K562 (cell line): Measurements from ENCODE around the gene DENND4C. TPM values are rescaled to one million over a fixed set of nuclear protein-coding genes. Genes with fewer than 3 reads are reported as not detected.

ENCODE experiments used
- ATAC-seq: fragments of 200-7000 bp; cut with Tn5 transposase; 3 replicates; pipeline ENCODE4 v1.9.1; 2020; ENCODE audit warnings: moderate library complexity
- BruUV-seq: library from RNA; stranded (reverse); fragments of 400-500 nt; replicated peaks from 2 replicates; lab custom pipeline; 2021; lab: Mats Ljungman, UMichigan
- CTCF ChIA-PET: fragments of 300-600 bp; formaldehyde crosslinking; extraction: SDS; loops from one replicate; lab custom pipeline; 2021; ENCODE audit warnings: low intra/inter-chr PET ratio; lab: Yijun Ruan, JAX
- POLR2A ChIA-PET: fragments of 300-600, 350-650 bp; sonication (Branson Sonifier 250); formaldehyde crosslinking; extraction: SDS; loops from one replicate; lab custom pipeline; 2021; ENCODE audit warnings: antibody characterized with exemption, inconsistent platforms; lab: Yijun Ruan, JAX
- DNase-seq, 4 experiments: peaks; one replicate each; pipeline versions ENCODE4 v3.0.0 to v3.0.0-alpha.2; 2011 to 2018; ENCODE audit warnings: low spot score in 3 of 4, mixed read lengths in 3 of 4; ENCODE audit errors: extremely low read depth in 1 of 4
- FAIRE-seq: peaks from 2 replicates; lab custom pipeline; 2011; peaks lifted over from hg19 to GRCh38; lab: Jason Lieb, UNC
- H2AFZ ChIP-seq: 2 replicates; pipeline ENCODE4 v1.6.0; 2011; ENCODE audit warnings: low read depth, low read length, control low read depth, inconsistent platforms
- H3K27ac ChIP-seq: fragments of 200-600 bp; 3 replicates; pipeline ENCODE4 v1.8.0; 2011; ENCODE audit warnings: low read depth, mild to moderate bottlenecking, control low read depth, inconsistent platforms, low read length, moderate library complexity, mixed read lengths; ENCODE audit errors: extremely low read depth
- H3K27me3 ChIP-seq, 2 experiments: fragments of 300-600 bp in 1 of 2; 2 replicates in 1 of 2; 3 replicates in 1 of 2; pipeline versions ENCODE4 v1.6.0 to v1.8.0; 2011; ENCODE audit warnings: inconsistent platforms in 2 of 2, low read length in 2 of 2, mild to moderate bottlenecking in 1 of 2, mixed read lengths in 1 of 2, moderate library complexity in 1 of 2; ENCODE audit not compliant: control insufficient read depth in 2 of 2, insufficient read depth in 2 of 2
- H3K36me3 ChIP-seq: fragments of 300-600 bp; 3 replicates; pipeline ENCODE4 v1.8.0; 2011; ENCODE audit warnings: mild to moderate bottlenecking, low read length, inconsistent platforms; ENCODE audit not compliant: control insufficient read depth, insufficient read depth
- H3K4me1 ChIP-seq, 2 experiments: fragments of 200-600 bp in 1 of 2; replicated peaks in 1 of 2; 2 replicates in 1 of 2; 3 replicates in 1 of 2; pipeline versions ENCODE4 v1.5.1 to v1.8.0; 2011; ENCODE audit warnings: inconsistent platforms in 2 of 2, low read length in 2 of 2, mild to moderate bottlenecking in 1 of 2, mixed read lengths in 1 of 2, moderate library complexity in 1 of 2; ENCODE audit not compliant: control insufficient read depth in 2 of 2, insufficient read depth in 2 of 2
- H3K4me2 ChIP-seq: 2 replicates; pipeline ENCODE4 v1.6.1; 2011; ENCODE audit warnings: low read length, control low read depth, inconsistent platforms, mixed read lengths; ENCODE audit not compliant: insufficient read depth
- H3K4me3 ChIP-seq: fragments of 200-600 bp; sonication (generic), shearing (Covaris generic); 2 replicates; pipeline ENCODE4 v1.5.1; 2016; ENCODE audit warnings: control low read depth, inconsistent platforms
- H3K79me2 ChIP-seq: fragments of 200-600 bp; 3 replicates; pipeline ENCODE4 v1.8.0; 2011; ENCODE audit warnings: low read length, inconsistent platforms; ENCODE audit not compliant: control insufficient read depth, insufficient read depth
- H3K9ac ChIP-seq, 2 experiments: 2 replicates each; pipeline versions ENCODE4 v1.6.0 to v1.6.1; 2011; ENCODE audit warnings: low read depth in 2 of 2, low read length in 2 of 2, control low read depth in 1 of 2, inconsistent platforms in 1 of 2, mild to moderate bottlenecking in 1 of 2, mixed read lengths in 1 of 2; ENCODE audit not compliant: insufficient read depth in 1 of 2
- H3K9me1 ChIP-seq: one replicate; pipeline ENCODE4 v1.6.0; 2011; ENCODE audit warnings: inconsistent platforms, mild to moderate bottlenecking, low read length, moderate library complexity; ENCODE audit not compliant: control insufficient read depth, insufficient read depth
- H3K9me3 ChIP-seq: replicated peaks from 2 replicates; pipeline ENCODE4 v1.5.1; 2011; ENCODE audit warnings: low read depth, low read length, inconsistent platforms; ENCODE audit not compliant: control insufficient read depth, insufficient read depth
- H4K20me1 ChIP-seq: replicated peaks from 2 replicates; pipeline ENCODE4 v1.6.1; 2011; ENCODE audit warnings: low read length, inconsistent platforms, mixed read lengths; ENCODE audit not compliant: control insufficient read depth, insufficient read depth
- CBFA2T3 ChIP-seq: fragments of 450-650 bp; IDR thresholded peaks from 2 replicates; pipeline ENCODE4 v1.6.1; 2017
- FOSL1 ChIP-seq: fragments of 200-800 bp; sonication (Bioruptor generic); conservative IDR thresholded peaks from 2 replicates; pipeline ENCODE4 v1.6.1; 2016; ENCODE audit warnings: missing genetic modification characterization, missing compliant biosample characterization
- SREBF2 ChIP-seq: sonication (generic); formaldehyde crosslinking; IDR thresholded peaks from 2 replicates; pipeline ENCODE4 v1.4.0; 2020; ENCODE audit warnings: mild to moderate bottlenecking, missing genetic modification reagents
- ZNF133 ChIP-seq: fragments of 250-450 bp; sonication (Bioruptor Pico); IDR thresholded peaks from 2 replicates; pipeline ENCODE4 v1.4.0; 2020; ENCODE audit warnings: mild to moderate bottlenecking
- WGBS: fragments of 100-300 bp; shearing (Covaris generic); methylation state at CpG from one replicate; pipeline ENCODE4 v1.1.6; 2016; ENCODE audit warnings: low coverage, mixed read lengths; ENCODE audit not compliant: insufficient coverage; ENCODE audit errors: missing lambda C conversion rate; 5-methylcytosine and 5-hydroxymethylcytosine counted together
- in situ Hi-C: fragments of 300-500 bp; cut with MboI; formaldehyde crosslinking; loops from 4 replicates; pipeline ENCODE4 v1.15.0; 2018; ENCODE audit warnings: inconsistent platforms, mixed read lengths
- intact Hi-C: fragments of 100-400 bp; cut with micrococcal nuclease; formaldehyde crosslinking; loops from 2 replicates; pipeline ENCODE4 v1.14.2; 2022
- polyA plus RNA-seq, 8 experiments: library from polyadenylated mRNA; depleted of rRNA in 4 of 8; stranded (reverse) in 5 of 8; unstranded in 3 of 8; fragments of >200 nt; fragmentation: Nextera tagmentation in 2 of 8; fragmentation: Illumina TruSeq in 1 of 8; extraction: Ambion mirVana in 2 of 8; extraction: Trizol in 1 of 8; gene quantifications; 2 replicates each; pipeline versions ENCODE4 v1.2.1 to v1.2.3, GENCODE V29; 2011 to 2014; ENCODE audit warnings: inconsistent platforms in 1 of 8, missing spikeins in 1 of 8
- total RNA-seq, 7 experiments: library from RNA; depleted of rRNA in 6 of 7; stranded (reverse); fragments of >200 nt in 6 of 7; fragmentation: Illumina TruSeq in 2 of 7; extraction: Trizol in 2 of 7; gene quantifications; 2 replicates each; pipeline versions ENCODE4 v1.2.1 to v1.2.3, GENCODE V29; 2011 to 2021; ENCODE audit warnings: low replicate concordance in 1 of 7
- TF ChIP-seq, protein P1 (sequence below), 2 experiments: fragments of 450-650 bp; conservative IDR thresholded peaks; 2 replicates each; pipeline ENCODE4 v1.6.1; 2017; ENCODE audit warnings: mild to moderate bottlenecking in 2 of 2, moderate library complexity in 2 of 2
- TF ChIP-seq, protein P2 (sequence below): sonication (generic); formaldehyde crosslinking; IDR thresholded peaks from 2 replicates; pipeline ENCODE4 v1.8.1; 2023; ENCODE audit warnings: missing genetic modification reagents, mild to moderate bottlenecking, borderline replicate concordance
- TF ChIP-seq, protein P3 (sequence below): sonication (generic); formaldehyde crosslinking; IDR thresholded peaks from 2 replicates; pipeline ENCODE4 v1.8.0; 2022; ENCODE audit warnings: missing genetic modification reagents, mild to moderate bottlenecking, borderline replicate concordance
- TF ChIP-seq, protein P4 (sequence below): fragments of 250-450 bp; sonication (Bioruptor Pico); IDR thresholded peaks from 2 replicates; pipeline ENCODE4 v1.4.0; 2020; ENCODE audit warnings: mild to moderate bottlenecking, moderate library complexity, borderline replicate concordance

DENND4C gene
- total and polyA plus RNA-seq, 9 of the 15 experiments (the other 6 are each of a cell fraction or from before 2014, with no cell fraction given) = 4.8 to 31.8 (median 13.9) TPM

DNA sequence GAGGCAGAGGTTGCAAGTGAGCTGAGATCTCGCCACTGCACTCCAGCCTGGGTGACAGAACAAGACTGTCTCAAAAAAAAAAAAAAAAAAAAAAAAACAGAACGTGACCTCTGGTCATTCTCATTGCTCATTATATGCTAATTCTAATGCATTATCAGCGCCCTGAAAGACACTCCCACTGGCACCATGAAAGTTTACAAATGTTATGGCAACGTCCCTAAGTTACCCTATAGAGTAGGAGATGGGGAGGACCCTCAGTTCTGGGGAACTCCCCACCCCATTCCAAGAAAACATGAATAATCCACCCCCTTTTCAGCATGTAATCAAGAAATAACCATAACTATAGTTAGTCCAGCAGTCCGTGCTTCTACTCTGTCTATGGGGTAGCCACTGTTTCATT is 48.9 kb upstream of the DENND4C start (continued):
- TF ChIP-seq, protein P1, sequence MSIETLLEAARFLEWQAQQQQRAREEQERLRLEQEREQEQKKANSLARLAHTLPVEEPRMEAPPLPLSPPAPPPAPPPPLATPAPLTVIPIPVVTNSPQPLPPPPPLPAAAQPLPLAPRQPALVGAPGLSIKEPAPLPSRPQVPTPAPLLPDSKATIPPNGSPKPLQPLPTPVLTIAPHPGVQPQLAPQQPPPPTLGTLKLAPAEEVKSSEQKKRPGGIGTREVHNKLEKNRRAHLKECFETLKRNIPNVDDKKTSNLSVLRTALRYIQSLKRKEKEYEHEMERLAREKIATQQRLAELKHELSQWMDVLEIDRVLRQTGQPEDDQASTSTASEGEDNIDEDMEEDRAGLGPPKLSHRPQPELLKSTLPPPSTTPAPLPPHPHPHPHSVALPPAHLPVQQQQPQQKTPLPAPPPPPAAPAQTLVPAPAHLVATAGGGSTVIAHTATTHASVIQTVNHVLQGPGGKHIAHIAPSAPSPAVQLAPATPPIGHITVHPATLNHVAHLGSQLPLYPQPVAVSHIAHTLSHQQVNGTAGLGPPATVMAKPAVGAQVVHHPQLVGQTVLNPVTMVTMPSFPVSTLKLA (conservative IDR thresholded peaks at IDR 0.05) = no peak
- TF ChIP-seq, all 486 proteins: peak for 0

DNA sequence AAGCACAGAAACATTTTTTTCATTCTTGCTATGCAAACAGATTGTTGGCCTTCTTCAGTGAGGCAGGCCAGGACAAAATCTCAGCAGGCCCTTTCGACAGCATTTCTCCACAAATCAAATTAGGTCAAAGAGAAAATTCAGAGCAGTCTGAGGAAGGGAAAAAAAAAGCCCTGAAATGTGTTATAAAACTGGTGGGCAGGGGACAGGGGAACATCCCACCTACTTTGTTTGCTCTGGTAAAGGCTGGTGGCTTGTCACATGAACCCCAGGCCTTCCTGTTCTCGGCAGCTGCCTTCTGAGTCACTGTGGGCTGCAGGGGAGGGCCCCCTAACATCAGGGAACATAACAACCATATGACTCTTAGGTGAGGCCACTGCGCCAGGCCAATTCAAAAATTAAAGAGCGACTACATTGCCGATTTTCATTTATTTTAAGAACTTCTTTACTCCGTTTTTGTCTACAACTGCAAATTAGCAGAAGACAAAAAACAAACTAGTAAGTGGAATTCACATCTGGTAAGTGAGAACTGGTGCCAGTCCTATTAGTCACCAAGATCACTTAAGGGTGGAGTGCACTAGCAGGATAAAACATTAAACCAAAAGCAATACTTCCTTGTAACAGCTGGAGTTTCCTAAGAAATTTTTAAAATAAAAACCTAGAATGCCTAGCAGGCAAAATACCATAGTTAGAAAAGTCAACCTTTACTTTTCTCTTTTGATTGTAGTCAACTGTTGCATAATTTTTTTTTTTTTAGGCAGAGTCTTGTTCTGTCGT is 46.2 kb upstream of the DENND4C start:
- DNase-seq = peak; percentile 12 to 65 (median 26)
- FAIRE-seq = peak; percentile 71
- in situ Hi-C loops = loop anchor here (5.0 kb wide), 1 partner anchor 82 kb away; the partner anchor contains the start of gene HAUS6
- Histone ChIP-seq H3K4me3 (no peak overlapping the region), H3K4me1 (peaks cover 0 to 4% of the 10 kb centered on the region in 2 experiments; a peak in 1 of 5 replicates), H3K4me2 (no peak overlapping the region), H3K9me3 (no peaks in the 10 kb centered on the region), H3K27ac (no peak overlapping the region), H2AFZ (peak overlapping the region; percentile 7; the same call in 1 of the 2 replicates), H3K9ac (no peak overlapping the region), H3K36me3 (no peaks in the 10 kb centered on the region), H4K20me1 (no peaks in the 10 kb centered on the region), H3K79me2 (no peaks in the 10 kb centered on the region), H3K9me1 (no peaks in the 10 kb centered on the region), H3K27me3 (no peaks in the 10 kb centered on the region)
- CTCF ChIA-PET = no interaction called here
- peak; percentile 88 for ATAC-seq
- WGBS = 23% methylated on average over 7 of the region's 7 CpGs
- intact Hi-C loops = no loop called here
- POLR2A ChIA-PET = interaction anchor here (0.7 to 1.2 kb wide), 3 partner anchors 10 to 19 kb away, joined by 3 to 4 read pairs (median 4); no protein-coding TSS in a partner anchor
- BruUV-seq = no TSS peak
- TF ChIP-seq, protein P2, sequence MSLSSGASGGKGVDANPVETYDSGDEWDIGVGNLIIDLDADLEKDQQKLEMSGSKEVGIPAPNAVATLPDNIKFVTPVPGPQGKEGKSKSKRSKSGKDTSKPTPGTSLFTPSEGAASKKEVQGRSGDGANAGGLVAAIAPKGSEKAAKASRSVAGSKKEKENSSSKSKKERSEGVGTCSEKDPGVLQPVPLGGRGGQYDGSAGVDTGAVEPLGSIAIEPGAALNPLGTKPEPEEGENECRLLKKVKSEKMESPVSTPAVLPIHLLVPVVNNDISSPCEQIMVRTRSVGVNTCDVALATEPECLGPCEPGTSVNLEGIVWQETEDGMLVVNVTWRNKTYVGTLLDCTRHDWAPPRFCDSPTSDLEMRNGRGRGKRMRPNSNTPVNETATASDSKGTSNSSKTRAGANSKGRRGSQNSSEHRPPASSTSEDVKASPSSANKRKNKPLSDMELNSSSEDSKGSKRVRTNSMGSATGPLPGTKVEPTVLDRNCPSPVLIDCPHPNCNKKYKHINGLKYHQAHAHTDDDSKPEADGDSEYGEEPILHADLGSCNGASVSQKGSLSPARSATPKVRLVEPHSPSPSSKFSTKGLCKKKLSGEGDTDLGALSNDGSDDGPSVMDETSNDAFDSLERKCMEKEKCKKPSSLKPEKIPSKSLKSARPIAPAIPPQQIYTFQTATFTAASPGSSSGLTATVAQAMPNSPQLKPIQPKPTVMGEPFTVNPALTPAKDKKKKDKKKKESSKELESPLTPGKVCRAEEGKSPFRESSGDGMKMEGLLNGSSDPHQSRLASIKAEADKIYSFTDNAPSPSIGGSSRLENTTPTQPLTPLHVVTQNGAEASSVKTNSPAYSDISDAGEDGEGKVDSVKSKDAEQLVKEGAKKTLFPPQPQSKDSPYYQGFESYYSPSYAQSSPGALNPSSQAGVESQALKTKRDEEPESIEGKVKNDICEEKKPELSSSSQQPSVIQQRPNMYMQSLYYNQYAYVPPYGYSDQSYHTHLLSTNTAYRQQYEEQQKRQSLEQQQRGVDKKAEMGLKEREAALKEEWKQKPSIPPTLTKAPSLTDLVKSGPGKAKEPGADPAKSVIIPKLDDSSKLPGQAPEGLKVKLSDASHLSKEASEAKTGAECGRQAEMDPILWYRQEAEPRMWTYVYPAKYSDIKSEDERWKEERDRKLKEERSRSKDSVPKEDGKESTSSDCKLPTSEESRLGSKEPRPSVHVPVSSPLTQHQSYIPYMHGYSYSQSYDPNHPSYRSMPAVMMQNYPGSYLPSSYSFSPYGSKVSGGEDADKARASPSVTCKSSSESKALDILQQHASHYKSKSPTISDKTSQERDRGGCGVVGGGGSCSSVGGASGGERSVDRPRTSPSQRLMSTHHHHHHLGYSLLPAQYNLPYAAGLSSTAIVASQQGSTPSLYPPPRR (CRISPR knock-in tag) = no peak
- no peak for TF ChIP-seq ZNF133
- TF ChIP-seq CBFA2T3 = peak; percentile 43; the same call in 1 of the 2 replicates
- TF ChIP-seq, protein P3, sequence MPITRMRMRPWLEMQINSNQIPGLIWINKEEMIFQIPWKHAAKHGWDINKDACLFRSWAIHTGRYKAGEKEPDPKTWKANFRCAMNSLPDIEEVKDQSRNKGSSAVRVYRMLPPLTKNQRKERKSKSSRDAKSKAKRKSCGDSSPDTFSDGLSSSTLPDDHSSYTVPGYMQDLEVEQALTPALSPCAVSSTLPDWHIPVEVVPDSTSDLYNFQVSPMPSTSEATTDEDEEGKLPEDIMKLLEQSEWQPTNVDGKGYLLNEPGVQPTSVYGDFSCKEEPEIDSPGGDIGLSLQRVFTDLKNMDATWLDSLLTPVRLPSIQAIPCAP (CRISPR knock-in tag) = no peak
- TF ChIP-seq SREBF2 (CRISPR knock-in tag) = no peak
- TF ChIP-seq FOSL1 (tag) = peak; percentile 85
- TF ChIP-seq, protein P4, sequence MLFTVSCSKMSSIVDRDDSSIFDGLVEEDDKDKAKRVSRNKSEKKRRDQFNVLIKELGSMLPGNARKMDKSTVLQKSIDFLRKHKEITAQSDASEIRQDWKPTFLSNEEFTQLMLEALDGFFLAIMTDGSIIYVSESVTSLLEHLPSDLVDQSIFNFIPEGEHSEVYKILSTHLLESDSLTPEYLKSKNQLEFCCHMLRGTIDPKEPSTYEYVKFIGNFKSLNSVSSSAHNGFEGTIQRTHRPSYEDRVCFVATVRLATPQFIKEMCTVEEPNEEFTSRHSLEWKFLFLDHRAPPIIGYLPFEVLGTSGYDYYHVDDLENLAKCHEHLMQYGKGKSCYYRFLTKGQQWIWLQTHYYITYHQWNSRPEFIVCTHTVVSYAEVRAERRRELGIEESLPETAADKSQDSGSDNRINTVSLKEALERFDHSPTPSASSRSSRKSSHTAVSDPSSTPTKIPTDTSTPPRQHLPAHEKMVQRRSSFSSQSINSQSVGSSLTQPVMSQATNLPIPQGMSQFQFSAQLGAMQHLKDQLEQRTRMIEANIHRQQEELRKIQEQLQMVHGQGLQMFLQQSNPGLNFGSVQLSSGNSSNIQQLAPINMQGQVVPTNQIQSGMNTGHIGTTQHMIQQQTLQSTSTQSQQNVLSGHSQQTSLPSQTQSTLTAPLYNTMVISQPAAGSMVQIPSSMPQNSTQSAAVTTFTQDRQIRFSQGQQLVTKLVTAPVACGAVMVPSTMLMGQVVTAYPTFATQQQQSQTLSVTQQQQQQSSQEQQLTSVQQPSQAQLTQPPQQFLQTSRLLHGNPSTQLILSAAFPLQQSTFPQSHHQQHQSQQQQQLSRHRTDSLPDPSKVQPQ (CRISPR knock-in tag) = no peak
